HuH-7 (cell line): ENCODE data around the gene OBSCN.
"Not testable (repeated sequence)": the region's sequence is repeated elsewhere in the genome, so short reads cannot be mapped to it uniquely, and the experiment has no call there.

Experiments used
- DNase-seq: peaks from one replicate; pipeline ENCODE4 v3.0.0; 2011; ENCODE audit warnings: low spot score

The OBSCN gene

GRCh38 chr1:228226956-228227791 is 19.3 kb downstream of the OBSCN start:
- DNase-seq, result peak; percentile 82

DNA sequence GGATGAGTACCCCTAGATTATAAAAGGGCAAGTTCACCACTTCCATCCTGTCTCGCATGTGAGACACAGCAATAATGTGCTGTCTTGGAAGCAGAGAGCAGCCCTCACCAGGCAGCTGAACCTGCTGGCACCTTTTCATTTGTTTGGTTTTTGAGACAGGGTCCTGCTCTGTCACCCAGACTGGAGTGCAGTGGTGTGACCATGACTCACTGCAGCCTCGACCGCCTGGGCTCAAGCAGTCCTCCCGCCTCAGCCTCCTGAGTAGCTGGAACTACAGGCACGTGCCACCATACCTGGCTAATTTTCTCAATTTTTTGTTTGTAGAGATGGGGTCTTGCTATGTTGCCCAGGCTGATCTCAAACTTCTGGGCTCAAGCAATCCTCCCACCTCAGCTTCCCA is 20.3 kb downstream of the OBSCN start:
- not testable (repeated sequence) for DNase-seq

DNA sequence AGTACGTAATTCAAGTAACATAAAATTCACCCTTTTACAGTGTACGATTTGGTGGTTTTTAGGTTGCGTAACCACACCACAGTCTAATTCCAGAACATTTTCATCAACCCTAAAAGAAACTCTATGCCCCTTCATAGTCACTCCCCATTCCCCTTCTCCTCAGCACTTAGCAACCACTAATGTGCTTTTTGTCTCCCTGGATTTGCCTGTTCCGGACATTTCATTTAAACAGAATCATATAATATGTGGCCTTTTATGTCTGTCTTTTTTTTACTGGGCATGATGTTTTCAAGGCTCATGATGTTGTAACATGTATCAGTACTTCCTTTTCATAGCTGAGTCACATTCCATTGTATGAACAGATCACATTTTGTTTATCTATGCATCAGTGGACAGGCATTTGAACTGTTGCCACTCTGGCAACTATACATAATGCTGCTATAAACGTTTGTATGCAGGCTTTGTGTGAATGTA is 20.8 kb downstream of the OBSCN start:
- no peak for DNase-seq

DNA sequence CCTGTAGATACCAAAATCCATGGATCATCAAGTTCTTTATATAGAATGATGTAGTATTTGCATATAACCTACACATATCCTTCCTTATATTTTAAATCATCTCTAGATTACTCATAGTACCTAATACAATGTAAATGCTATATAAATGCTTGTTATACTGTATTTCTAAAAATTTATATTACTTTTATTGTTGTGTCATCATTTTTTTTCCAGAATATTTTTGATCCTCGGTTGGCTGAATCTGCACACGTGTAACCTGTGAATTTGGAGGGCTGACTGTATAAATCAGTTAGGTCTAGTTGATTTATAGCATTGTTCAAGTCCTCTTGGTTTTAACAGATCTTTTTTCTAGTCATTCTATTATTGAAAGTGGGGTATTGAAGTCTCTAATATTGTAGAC is 23.3 kb downstream of the OBSCN start:
- DNase-seq, result no peak

DNA sequence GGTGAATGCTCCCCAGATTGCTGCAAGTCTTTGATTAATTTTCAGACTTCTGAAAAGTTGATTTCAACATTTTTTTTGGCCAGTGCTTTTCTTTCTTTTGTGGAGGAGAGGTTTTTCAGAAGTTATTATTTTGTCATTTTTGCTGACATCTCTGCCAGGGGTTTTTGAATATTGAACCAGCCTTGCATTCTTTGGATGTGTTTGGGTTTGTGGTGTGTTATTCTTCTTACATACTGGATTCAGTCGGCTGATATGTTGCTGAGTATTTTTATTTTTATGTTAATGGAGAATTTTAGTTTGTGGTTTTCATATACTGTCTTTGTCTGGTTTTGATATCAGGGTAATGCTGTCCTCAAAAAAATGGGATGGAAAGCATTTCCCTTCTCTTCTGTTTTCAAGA is 25.3 kb downstream of the OBSCN start:
- no peak for DNase-seq

DNA sequence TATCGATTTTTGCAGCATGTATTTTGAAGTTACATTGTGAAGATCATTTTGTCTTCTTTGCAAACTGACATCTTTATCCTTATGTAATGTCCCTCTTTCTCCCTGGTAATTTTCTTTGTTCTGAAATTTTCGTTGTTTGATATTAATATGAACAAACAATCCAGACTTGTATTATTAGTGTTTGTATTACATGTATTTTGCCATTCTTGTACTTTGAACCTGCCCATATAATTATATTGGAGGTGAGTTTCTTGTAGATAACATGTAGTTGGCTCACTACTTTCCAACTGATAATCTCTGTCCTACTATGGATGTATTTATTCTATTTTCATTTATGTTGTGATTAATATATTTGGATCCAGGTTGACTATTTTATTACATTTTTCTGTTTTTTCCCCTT is 27.1 kb downstream of the OBSCN start:
- DNase-seq, result no peak

- DNase-seq, result peak; percentile 80
Observed at GRCh38 chr1:228236744-228237143, 28.9 kb downstream of the OBSCN start.

- DNase-seq, result no peak
Observed at GRCh38 chr1:228238007-228238406, 30.2 kb downstream of the OBSCN start.

GRCh38 chr1:228238461-228238860 is 30.6 kb downstream of the OBSCN start:
- no peak for DNase-seq

- no peak for DNase-seq
Observed at GRCh38 chr1:228240411-228241240, 32.8 kb downstream of the OBSCN start.

GRCh38 chr1:228241259-228241658 is 33.4 kb downstream of the OBSCN start:
- no peak for DNase-seq

DNA sequence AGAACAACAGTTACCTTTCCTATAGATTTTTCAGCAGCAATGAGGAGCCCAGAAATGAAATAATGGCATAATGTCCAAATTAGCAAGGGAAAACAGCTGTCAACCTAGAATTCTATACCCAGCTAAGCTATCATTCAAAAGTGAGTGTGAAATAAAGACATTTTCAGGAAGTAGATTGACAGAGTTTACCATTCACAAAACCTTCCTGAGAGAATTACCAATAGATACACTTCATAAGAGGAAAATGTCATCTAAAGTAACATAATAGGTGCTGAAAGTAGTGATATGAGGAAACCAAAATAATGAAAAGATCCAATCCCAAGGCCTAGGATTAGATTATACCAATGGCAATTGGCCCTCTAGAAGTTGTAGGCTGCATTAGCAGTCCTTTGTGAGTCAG is 34.6 kb downstream of the OBSCN start:
- DNase-seq, result no peak

DNA sequence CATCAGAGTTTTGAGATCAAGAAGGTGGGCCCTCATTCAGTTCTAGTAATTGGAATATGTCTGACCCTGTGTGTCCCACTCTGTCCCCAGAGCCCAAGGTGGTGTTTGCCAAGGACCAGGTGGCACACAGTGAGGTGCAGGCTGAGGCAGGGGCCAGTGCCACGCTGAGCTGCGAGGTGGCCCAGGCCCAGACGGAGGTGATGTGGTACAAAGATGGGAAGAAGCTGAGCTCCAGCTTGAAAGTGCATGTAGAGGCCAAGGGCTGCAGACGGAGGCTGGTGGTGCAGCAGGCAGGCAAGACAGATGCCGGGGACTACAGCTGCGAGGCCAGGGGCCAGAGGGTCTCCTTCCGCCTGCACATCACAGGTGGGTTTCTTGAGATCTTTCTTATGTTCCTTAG is 35.2 kb downstream of the OBSCN start:
- no peak for DNase-seq

DNA sequence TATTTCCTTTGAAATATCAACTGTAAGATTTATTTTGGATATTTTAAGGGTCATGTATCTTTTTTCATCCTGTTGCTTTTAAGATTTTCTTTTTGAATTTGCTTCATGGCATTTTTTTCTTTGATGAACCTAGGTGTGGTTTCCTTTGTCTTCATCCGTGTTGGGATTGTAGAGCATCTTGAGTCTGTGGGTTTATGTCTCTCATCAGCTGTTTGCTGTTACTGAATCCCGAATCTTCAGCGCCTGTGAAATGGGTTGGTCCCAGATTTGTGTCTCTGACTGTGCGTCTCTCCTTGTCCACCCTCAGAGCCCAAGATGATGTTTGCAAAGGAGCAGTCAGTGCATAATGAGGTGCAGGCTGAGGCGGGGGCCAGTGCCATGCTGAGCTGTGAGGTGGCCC is 36.1 kb downstream of the OBSCN start:
- not testable (repeated sequence) for DNase-seq

DNA sequence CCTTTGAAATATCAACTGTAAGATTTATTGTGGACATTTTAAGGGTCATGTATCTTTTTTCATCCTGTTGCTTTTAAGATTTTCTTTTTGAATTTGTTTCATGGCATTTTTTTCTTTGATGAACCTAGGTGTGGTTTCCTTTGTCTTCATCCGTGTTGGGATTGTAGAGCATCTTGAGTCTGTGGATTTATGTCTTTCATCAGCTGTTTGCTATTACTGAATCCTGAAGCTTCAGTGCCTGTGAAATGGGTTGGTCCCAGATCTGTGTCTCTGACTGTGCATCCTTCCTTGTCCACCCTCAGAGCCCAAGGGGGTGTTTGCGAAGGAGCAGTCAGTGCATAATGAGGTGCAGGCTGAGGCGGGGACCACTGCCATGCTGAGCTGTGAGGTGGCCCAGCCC is 37.3 kb downstream of the OBSCN start:
- no peak for DNase-seq

DNA sequence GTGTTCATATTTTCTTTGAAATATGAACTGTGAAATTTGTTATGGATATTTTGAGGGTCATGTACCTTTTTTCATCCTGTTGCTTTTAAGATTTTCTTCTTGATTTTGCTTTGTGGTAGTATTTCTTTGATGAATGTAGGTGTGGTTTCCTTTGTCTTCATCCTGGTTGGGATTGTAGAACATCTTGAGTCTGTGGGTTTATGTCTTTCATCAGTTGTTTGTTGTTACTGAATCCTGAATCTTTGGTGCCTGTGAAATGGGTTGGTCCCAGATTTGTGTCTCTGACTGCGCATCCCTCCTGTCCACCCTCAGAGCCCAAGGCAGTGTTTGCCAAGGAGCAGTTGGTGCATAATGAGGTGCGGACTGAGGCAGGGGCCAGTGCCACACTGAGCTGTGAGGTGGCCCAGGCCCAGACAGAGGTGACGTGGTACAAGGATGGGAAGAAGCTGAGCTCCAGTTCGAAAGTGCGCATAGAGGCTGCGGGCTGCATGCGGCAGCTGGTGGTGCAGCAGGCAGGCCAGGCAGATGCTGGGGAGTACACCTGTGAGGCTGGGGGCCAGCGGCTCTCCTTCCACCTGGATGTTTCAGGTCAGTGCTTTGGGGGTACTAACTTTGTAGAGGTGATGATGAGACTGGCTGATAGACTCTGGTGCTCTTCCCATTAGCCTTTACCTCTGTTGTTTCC is 38.5 kb downstream of the OBSCN start:
- DNase-seq, result no peak

DNA sequence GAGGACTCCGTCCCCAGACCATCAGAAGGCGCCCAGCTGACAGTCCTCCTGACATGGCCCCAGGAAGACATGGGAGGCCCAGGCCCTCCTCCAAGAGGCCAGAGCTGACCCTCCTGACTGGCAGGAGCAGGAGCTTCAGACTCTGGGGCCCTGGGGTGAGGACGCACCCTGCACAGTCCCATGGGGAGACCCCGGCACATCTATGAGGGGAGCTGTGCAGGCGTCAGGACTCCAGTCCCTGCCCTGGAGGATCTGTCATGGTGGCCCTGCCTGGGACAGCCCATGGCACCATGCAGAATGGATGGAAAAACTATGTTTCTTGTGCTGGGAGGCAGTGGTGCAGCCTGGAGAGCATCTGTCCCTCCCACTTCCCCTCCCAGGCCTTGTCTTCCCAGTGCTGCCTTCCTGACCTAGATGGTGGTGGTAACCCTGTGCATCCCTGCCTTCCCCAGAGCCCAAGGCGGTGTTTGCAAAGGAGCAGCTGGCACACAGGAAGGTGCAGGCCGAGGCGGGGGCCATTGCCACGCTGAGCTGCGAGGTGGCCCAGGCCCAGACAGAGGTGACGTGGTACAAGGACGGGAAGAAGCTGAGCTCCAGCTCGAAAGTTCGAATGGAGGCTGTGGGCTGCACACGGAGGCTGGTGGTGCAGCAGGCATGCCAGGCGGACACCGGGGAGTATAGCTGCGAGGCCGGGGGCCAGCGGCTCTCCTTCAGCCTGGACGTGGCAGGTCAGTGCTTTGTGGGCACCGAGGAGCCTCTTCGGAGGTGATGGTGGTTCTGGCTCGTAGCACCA is 41.9 kb downstream of the OBSCN start:
- DNase-seq, result no peak

DNA sequence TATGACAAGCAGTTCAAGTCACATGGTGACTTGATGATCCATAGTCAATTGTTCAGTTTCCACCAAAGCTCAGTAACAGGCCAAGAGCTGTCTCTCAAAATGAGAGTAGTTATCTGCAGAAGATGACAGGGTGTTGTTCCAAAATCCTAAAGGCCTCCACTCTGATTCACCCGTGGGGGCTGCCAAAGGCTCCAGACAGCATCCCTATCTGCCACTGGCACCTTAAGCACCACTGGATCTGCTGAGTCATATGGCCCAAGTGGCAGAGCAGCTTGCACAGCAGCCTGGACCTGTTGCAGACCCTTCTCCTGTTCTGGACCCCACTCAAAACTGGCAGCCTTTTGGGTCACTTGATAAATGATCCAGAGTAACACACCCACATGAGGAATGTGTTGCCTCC is 44.6 kb downstream of the OBSCN start:
- not testable (repeated sequence) for DNase-seq

GRCh38 chr1:228256626-228257375 is 49.0 kb downstream of the OBSCN start:
- DNase-seq, result no peak

- no peak for DNase-seq
Observed at GRCh38 chr1:228258486-228258885, 50.6 kb downstream of the OBSCN start.

GRCh38 chr1:228259368-228259894 is 51.6 kb downstream of the OBSCN start:
- DNase-seq, result no peak
